Measurements from ENCODE around the gene BICD2. TPM values are rescaled to one million over a fixed set of nuclear protein-coding genes. Genes with fewer than 3 reads are reported as not detected.

The BICD2 gene
- total RNA-seq, 2 experiments from 2014 or later: 26.4 to 27.2 TPM

GRCh38 chr9:92726971-92727715 lies 37.5 kb downstream of the BICD2 start:
- Mint-ChIP-seq H3K4me3 (no peak overlapping the region), H3K9me3 (ENCODE audit: low read depth) (no peaks in the 10 kb centered on the region), H3K36me3 (no peaks in the 10 kb centered on the region), H3K27me3 (no peaks in the 10 kb centered on the region), H3K27ac (no peak overlapping the region), H3K4me1 (peaks cover 6% of the 10 kb centered on the region)
- CTCF ChIA-PET: interaction anchor here (1.1 to 1.2 kb wide), 2 partner anchors 62 to 64 kb away, joined by 3 read pairs; no protein-coding TSS in a partner anchor
- DNase-seq (peak; percentile 34), ATAC-seq (no peak)

GRCh38 chr9:92726348-92726747 lies 38.3 kb downstream of the BICD2 start:
- Mint-ChIP-seq H3K36me3 (no peaks in the 10 kb centered on the region), H3K27ac (no peak overlapping the region), H3K4me1 (peaks cover 7% of the 10 kb centered on the region), H3K27me3 (no peaks in the 10 kb centered on the region), H3K9me3 (ENCODE audit: low read depth) (no peaks in the 10 kb centered on the region), H3K4me3 (no peak overlapping the region)
- CTCF ChIA-PET: interaction anchor here (1.1 to 1.2 kb wide), 2 partner anchors 63 to 65 kb away, joined by 3 read pairs; no protein-coding TSS in a partner anchor
- DNase-seq: peak; percentile 31
- no peak for ATAC-seq

GRCh38 chr9:92725766-92726165 lies 38.9 kb downstream of the BICD2 start:
- H3K27me3 Mint-ChIP-seq: no peaks in the 10 kb centered on the region
- H3K4me3 Mint-ChIP-seq: no peak overlapping the region
- DNase-seq (peak; percentile 37), ATAC-seq (no peak)
- no peak overlapping the region for H3K27ac Mint-ChIP-seq
- H3K36me3 Mint-ChIP-seq: peaks cover 3% of the 10 kb centered on the region
- no peaks in the 10 kb centered on the region for H3K9me3 Mint-ChIP-seq (ENCODE audit: low read depth)
- peaks cover 10% of the 10 kb centered on the region for H3K4me1 Mint-ChIP-seq
- CTCF ChIA-PET: interaction anchor here (1.2 kb wide), 1 partner anchor 64 kb away, joined by 3 read pairs; no protein-coding TSS in a partner anchor

- DNase-seq (peak; percentile 35), ATAC-seq (no peak)
- Mint-ChIP-seq H3K27me3 (no peaks in the 10 kb centered on the region), H3K9me3 (ENCODE audit: low read depth) (no peaks in the 10 kb centered on the region), H3K4me3 (no peak overlapping the region), H3K27ac (no peak overlapping the region), H3K36me3 (peaks cover 7% of the 10 kb centered on the region), H3K4me1 (peaks cover 10% of the 10 kb centered on the region)
- CTCF ChIA-PET: interaction anchor here (1.3 kb wide), 1 partner anchor 42 kb away, joined by 4 read pairs; no protein-coding TSS in a partner anchor
Observed at GRCh38 chr9:92725266-92725545, 39.4 kb downstream of the BICD2 start.

- Mint-ChIP-seq H3K4me3 (no peak overlapping the region), H3K27me3 (no peaks in the 10 kb centered on the region), H3K27ac (no peak overlapping the region), H3K36me3 (peaks cover 13% of the 10 kb centered on the region), H3K4me1 (peaks cover 10% of the 10 kb centered on the region), H3K9me3 (ENCODE audit: low read depth) (no peaks in the 10 kb centered on the region)
- CTCF ChIA-PET: interaction anchor here (1.3 kb wide), 1 partner anchor 43 kb away, joined by 4 read pairs; no protein-coding TSS in a partner anchor
- ATAC-seq: no peak
- DNase-seq: peak; percentile 19
Observed at GRCh38 chr9:92724528-92725265, 39.9 kb downstream of the BICD2 start.

- Mint-ChIP-seq H3K36me3 (peaks cover 18% of the 10 kb centered on the region), H3K9me3 (ENCODE audit: low read depth) (no peaks in the 10 kb centered on the region), H3K27me3 (no peaks in the 10 kb centered on the region), H3K27ac (no peak overlapping the region), H3K4me1 (peaks cover 10% of the 10 kb centered on the region), H3K4me3 (no peak overlapping the region)
- no peak for ATAC-seq
- DNase-seq: peak; percentile 18
- CTCF ChIA-PET: interaction anchor here (0.7 to 1.3 kb wide), 2 partner anchors 44 to 68 kb away, joined by 3 to 4 read pairs; no protein-coding TSS in a partner anchor
Observed at GRCh38 chr9:92723801-92724323, 40.8 kb downstream of the BICD2 start.

GRCh38 chr9:92723299-92723625 lies 41.4 kb downstream of the BICD2 start:
- H3K4me1 Mint-ChIP-seq: peaks cover 10% of the 10 kb centered on the region
- H3K9me3 Mint-ChIP-seq (ENCODE audit: low read depth): no peaks in the 10 kb centered on the region
- CTCF ChIA-PET: interaction anchor here (0.7 kb wide), 1 partner anchor 68 kb away, joined by 3 read pairs; no protein-coding TSS in a partner anchor

GRCh38 chr9:92722386-92723298 lies 42.0 kb downstream of the BICD2 start:
- DNase-seq (peak; percentile 25), ATAC-seq (no peak)
- Mint-ChIP-seq H3K4me1 (peaks cover 10% of the 10 kb centered on the region), H3K36me3 (peaks cover 21% of the 10 kb centered on the region), H3K27me3 (no peaks in the 10 kb centered on the region), H3K27ac (no peak overlapping the region), H3K4me3 (no peak overlapping the region), H3K9me3 (ENCODE audit: low read depth) (no peaks in the 10 kb centered on the region)
- CTCF ChIA-PET: no interaction called here

More at GRCh38 chr9:92723299-92723625, 41.4 kb downstream of the BICD2 start:
- Mint-ChIP-seq H3K4me3 (no peak overlapping the region), H3K27me3 (no peaks in the 10 kb centered on the region), H3K27ac (no peak overlapping the region), H3K36me3 (peaks cover 18% of the 10 kb centered on the region)
- ATAC-seq: no peak
- peak; percentile 19 for DNase-seq

GRCh38 chr9:92721548-92721947 lies 43.1 kb downstream of the BICD2 start:
- Mint-ChIP-seq H3K9me3 (ENCODE audit: low read depth) (no peaks in the 10 kb centered on the region), H3K27me3 (no peaks in the 10 kb centered on the region), H3K27ac (peak overlapping the region; percentile 48), H3K4me1 (peaks cover 13% of the 10 kb centered on the region), H3K4me3 (no peak overlapping the region), H3K36me3 (peaks cover 24% of the 10 kb centered on the region)
- DNase-seq (no peak), ATAC-seq (no peak)
- CTCF ChIA-PET: interaction anchor here (0.6 kb wide), 1 partner anchor 35 kb away, joined by 3 read pairs; no protein-coding TSS in a partner anchor

- no peak for ATAC-seq
- Mint-ChIP-seq H3K27ac (peak overlapping the region; percentile 48), H3K27me3 (no peaks in the 10 kb centered on the region), H3K9me3 (ENCODE audit: low read depth) (no peaks in the 10 kb centered on the region), H3K36me3 (peaks cover 24% of the 10 kb centered on the region), H3K4me1 (peaks cover 16% of the 10 kb centered on the region), H3K4me3 (no peak overlapping the region)
- CTCF ChIA-PET: interaction anchor here (0.6 to 1.2 kb wide), 2 partner anchors 8 to 16 kb away, joined by 3 read pairs; no protein-coding TSS in a partner anchor
- DNase-seq: no peak
Observed at GRCh38 chr9:92720807-92721535, 43.7 kb downstream of the BICD2 start.

GRCh38 chr9:92720209-92720765 lies 44.3 kb downstream of the BICD2 start:
- peaks cover 16% of the 10 kb centered on the region for H3K4me1 Mint-ChIP-seq
- H3K36me3 Mint-ChIP-seq: peaks cover 24% of the 10 kb centered on the region
- no peak overlapping the region for H3K4me3 Mint-ChIP-seq
- ATAC-seq: no peak
- no peaks in the 10 kb centered on the region for H3K27me3 Mint-ChIP-seq
- no peak for DNase-seq
- no peak overlapping the region for H3K27ac Mint-ChIP-seq
- no peaks in the 10 kb centered on the region for H3K9me3 Mint-ChIP-seq (ENCODE audit: low read depth)
- CTCF ChIA-PET: interaction anchor here (1.2 kb wide), 1 partner anchor 9 kb away, joined by 3 read pairs; no protein-coding TSS in a partner anchor
